HG03378 (cell line): ENCODE results near the gene NCOA6.
A peak's percentile ranks its signal among the peaks of the same experiment; 100 is the strongest.
"Not testable (repeated sequence)": the region's sequence is repeated elsewhere in the genome, so short reads cannot be mapped to it uniquely, and the experiment has no call there.

Experiments used
- ATAC-seq: cut with Tn5 transposase; IDR thresholded peaks from one replicate; pipeline ENCODE4 v1.9.1; 2021; ENCODE audit warnings: mild to moderate bottlenecking, moderate library complexity; ENCODE audit not compliant: unreplicated experiment

The NCOA6 gene

GRCh38 chr20:34831936-34832335, 6.5 kb upstream of the NCOA6 start:
- ATAC-seq = no peak

DNA sequence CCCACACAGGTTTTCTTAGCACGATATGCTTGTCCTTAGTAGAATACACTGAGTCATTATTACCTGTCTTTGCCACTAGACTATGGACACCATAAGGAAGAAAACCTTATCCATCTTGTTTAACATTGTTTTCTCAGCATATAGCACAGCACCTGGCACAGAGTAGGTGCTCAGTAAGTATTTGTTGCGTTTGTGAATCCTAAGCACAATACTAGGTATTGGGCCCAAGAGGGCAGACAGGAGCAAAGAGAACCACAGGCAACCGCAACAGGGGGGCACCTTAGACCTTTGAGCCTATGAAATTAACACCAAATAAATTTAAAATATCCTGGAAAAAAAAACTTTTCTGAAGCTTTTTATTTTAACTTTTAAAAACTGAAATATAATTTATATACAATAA, 3.7 kb upstream of the NCOA6 start:
- no peak for ATAC-seq

GRCh38 chr20:34824806-34825529, 483 bp downstream of the NCOA6 start:
- ATAC-seq = peak; percentile 37

GRCh38 chr20:34824452-34824805, 1.0 kb downstream of the NCOA6 start:
- peak; percentile 54 for ATAC-seq

- ATAC-seq = no peak
Measured at GRCh38 chr20:34824026-34824425, 1.4 kb downstream of the NCOA6 start.

- no peak for ATAC-seq
Measured at GRCh38 chr20:34820805-34821578, 4.5 kb downstream of the NCOA6 start.

DNA sequence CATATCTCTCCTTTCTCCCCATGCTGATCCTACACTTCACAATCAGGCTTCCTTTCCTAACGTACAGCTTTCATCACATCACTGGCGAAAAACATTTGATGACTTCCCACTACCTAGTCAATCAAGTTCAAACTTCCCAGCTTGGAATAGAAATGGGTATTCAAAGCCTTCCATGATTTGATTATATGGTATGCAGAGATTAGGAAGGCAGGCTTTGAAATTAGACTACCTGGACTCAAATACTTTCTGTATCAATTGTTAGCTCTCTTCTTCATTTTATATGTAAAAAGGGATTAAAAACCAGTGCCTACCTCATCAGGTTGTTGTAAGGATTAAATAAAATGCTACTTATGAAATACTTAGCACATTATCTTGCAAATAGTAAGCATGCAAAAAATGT, 7.7 kb downstream of the NCOA6 start:
- ATAC-seq = no peak

DNA sequence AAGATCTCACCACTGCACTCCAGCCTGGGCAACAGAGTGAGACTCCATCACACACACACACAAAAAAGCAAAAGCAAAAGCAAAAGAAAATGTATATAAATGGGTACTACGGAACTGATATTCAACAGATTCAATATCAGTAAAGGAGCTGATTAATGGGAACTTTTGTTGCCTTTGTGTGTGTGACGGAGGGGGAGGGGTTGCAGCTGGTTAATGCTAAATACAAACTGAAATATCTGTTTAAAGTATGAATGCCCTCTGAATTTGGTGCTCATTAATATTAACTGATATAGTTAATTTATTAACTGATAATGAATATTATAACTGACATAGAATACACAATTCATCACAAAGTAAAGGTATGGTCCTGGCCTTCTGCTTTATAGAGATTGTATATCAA, 8.4 kb downstream of the NCOA6 start:
- no peak for ATAC-seq

GRCh38 chr20:34815636-34816035, 9.8 kb downstream of the NCOA6 start:
- ATAC-seq = no peak

DNA sequence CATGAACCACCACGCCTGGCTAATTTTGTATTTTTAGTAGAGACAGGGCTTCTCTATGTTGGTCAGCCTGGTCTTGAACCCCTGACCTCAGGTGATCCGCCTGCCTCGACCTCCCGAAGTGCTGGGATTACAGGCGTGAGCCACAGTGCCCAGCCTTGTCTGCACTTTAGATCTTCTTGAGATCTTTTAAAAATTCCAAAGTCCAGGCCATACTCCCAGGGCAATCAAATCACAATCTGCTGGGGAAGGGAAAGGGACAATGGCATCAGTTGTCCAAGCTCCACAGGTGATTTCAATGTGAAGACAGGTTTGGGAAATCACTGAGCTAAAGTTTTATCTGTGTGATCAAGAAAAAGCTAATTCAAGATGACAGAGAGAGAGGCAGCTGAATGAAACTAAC, 16.9 kb downstream of the NCOA6 start:
- ATAC-seq = no peak

DNA sequence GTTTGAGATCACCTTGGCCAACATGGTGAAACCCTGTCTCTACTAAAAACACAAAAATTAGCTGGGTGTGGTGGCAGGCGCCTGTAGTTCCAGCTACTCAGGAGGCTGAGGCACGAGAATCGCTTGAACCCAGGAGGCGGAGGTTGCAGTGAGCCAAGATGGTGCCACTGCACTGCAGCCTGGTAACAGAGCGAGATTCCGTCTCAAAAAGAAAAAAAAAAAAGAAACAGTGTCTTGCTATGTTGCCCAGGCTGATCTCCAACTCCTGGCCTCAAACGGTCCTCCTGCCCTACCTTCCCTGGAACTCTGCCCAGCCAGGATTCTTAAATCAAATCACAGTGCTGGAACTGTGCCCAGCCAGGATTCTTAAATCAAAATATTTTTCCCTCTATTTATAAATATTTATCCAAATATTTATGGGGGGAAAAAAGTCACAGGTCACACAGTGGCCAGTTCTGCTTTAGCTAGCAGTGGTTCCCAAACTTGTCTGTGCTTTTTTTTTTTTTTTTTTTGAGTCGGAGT, 17.4 kb downstream of the NCOA6 start:
- not testable (repeated sequence) for ATAC-seq

- no peak for ATAC-seq
Measured at GRCh38 chr20:34806255-34806654, 19.2 kb downstream of the NCOA6 start.

GRCh38 chr20:34798871-34799270, 26.6 kb downstream of the NCOA6 start:
- ATAC-seq = no peak

GRCh38 chr20:34798328-34798727, 27.1 kb downstream of the NCOA6 start:
- no peak for ATAC-seq

DNA sequence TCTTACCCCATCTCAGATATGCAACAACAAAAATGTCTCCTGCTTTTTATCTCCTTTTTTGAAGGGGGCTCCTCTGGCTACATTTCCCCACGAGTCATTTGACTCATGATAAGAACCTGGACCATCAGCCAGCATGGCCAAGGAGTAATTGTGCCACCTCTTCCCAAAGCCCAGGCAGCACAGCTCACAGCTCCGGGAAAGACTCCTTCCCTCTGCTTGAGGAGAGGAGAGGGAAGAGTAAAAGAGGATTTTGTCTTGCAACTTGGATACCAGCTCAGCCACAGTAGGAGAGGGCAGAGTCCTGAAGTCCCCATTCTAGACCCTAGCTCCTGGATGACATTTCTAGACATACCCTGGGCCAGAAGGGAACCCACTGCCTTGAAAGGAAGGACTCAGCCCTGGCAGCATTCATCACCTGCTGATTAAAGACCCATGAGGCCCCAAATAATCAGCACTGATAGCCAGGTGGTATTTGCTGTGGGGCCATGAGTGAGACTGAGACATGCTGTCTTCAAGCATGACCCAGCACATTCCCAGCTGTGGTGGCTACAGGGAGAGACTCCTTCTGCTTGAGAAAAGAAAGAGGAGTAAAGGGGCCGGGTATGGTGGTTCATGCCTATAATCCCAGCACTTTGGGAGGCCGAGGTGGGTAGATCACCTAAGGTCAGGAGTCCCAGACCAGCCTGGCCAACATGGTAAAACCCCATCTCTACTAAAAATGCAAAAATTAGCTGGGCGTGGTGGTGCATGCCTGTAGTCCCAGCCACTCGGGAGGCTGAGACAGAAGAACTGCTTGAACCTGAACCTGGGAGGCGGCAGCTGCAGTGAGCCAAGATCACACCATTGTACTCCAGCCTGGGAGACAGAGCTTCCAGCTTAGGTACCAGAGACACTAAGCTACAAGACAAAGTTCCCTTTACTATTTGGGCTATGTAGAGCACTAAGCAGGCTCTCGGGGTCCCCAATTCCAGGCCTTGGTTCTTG, 28.1 kb downstream of the NCOA6 start:
- no peak for ATAC-seq

DNA sequence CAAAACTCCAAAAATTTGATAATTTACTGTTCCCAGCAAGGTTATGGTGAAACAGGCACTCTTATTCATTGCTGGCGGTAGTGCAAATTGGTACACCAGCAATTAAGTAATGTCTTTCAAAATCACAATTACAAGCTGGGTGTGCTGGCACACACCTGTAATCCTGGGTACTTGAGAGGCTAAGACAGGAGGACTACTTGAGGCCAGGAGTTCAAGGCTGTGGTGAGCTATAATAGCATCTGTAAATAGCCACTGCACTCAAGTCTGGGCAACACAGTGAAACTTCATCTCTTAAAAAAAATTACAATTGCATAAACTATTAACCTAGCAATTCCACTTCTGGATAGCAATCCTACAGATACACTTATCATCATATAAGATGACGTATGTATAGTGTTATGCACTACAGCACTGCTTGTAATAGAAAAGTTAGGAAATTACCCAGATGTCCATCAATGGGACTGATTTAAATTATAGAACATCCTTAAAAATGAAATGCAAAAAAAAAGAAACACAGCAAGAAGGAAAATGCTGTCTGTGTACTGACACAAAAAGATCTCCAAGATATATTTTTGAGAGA, 31.4 kb downstream of the NCOA6 start:
- no peak for ATAC-seq

DNA sequence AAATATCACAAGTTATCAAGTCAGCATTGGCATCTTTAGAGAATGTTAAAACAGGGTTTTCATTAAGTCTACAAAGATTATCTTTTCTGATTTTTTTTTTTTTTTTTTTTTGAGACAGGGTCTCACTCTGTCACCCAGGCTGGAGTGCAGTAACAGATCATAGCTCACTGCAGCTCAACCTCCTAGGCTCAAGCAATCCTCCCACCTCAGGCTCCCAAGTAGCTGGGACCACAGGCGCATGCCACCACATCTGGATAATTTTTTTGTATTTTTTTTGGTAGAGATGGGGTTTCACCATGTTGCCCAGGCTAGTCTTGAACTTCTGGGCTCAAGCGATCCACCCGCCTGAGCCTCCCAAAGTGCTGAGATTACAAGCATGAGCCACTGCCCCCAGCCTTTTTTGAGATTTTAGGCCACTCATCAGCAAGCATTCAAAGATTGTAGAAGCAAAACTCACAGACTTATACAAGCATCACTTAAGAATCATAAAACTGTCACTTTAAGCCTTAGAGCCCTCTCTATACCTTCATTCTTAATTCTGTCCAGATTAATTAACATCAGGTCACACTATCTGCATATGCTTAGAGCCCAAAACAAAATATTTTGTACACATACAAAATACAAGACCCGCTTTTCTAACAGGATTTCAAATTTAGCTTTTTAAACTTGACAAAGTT, 32.6 kb downstream of the NCOA6 start:
- ATAC-seq = no peak

- no peak for ATAC-seq
Measured at GRCh38 chr20:34791289-34792020, 34.0 kb downstream of the NCOA6 start.

GRCh38 chr20:34781220-34781619, 44.2 kb downstream of the NCOA6 start:
- no peak for ATAC-seq
